Peyer's patch (tissue), 4 donors: Measurements from ENCODE around the gene ACOT7.

Experiments used
- POLR2A ChIP-seq, 2 donors: fragments of 450-650 bp; IDR thresholded peaks; one replicate each; pipeline ENCODE4 v1.5.1; 2017; ENCODE audit warnings: antibody characterized with exemption in 2 of 2, mild to moderate bottlenecking in 2 of 2, moderate library complexity in 2 of 2
- TF ChIP-seq, protein P1 (sequence below), 6 experiments: fragments of 450-650 bp in 4 of 6; fragments of 200-600 bp in 2 of 6; sonication (generic) in 1 of 6; IDR thresholded peaks; one replicate each; pipeline ENCODE4 v1.5.1; 2017 to 2019; ENCODE audit warnings: antibody characterized with exemption in 6 of 6, mild to moderate bottlenecking in 3 of 6, moderate library complexity in 1 of 6

- TF ChIP-seq, protein P1, sequence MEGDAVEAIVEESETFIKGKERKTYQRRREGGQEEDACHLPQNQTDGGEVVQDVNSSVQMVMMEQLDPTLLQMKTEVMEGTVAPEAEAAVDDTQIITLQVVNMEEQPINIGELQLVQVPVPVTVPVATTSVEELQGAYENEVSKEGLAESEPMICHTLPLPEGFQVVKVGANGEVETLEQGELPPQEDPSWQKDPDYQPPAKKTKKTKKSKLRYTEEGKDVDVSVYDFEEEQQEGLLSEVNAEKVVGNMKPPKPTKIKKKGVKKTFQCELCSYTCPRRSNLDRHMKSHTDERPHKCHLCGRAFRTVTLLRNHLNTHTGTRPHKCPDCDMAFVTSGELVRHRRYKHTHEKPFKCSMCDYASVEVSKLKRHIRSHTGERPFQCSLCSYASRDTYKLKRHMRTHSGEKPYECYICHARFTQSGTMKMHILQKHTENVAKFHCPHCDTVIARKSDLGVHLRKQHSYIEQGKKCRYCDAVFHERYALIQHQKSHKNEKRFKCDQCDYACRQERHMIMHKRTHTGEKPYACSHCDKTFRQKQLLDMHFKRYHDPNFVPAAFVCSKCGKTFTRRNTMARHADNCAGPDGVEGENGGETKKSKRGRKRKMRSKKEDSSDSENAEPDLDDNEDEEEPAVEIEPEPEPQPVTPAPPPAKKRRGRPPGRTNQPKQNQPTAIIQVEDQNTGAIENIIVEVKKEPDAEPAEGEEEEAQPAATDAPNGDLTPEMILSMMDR (IDR thresholded peaks at IDR 0.05): no peak
- no peak for TF ChIP-seq POLR2A (IDR thresholded peaks at IDR 0.05)
These were observed 40.0 kb downstream of the ACOT7 start for GRCh38 chr1:6353619-6353954.
